Testis (tissue), 2 donors: ENCODE results near the gene PROP1.

Source experiments
- CTCF ChIP-seq, 3 experiments: fragments of 450-650 bp in 2 of 3; fragments of 200-600 bp in 1 of 3; sonication (generic) in 1 of 3; IDR thresholded peaks; one replicate each; pipeline ENCODE4 v1.5.1; 2016 to 2019; ENCODE audit warnings: antibody characterized with exemption in 3 of 3, mild to moderate bottlenecking in 2 of 3, moderate library complexity in 1 of 3
- POLR2A ChIP-seq: fragments of 450-650 bp; IDR thresholded peaks from one replicate; pipeline ENCODE4 v1.6.1; 2017; ENCODE audit warnings: antibody characterized with exemption, mild to moderate bottlenecking, moderate library complexity

- TF ChIP-seq POLR2A: no peak
- TF ChIP-seq CTCF (IDR thresholded peaks at IDR 0.05): no peak
Measured at GRCh38 chr5:177968661-177969211, 27.3 kb downstream of the PROP1 start.
